ENCODE results near the gene SNAP91. TPM values are rescaled to one million over a fixed set of nuclear protein-coding genes. Genes with fewer than 3 reads are reported as not detected.

SNAP91 gene
- total RNA-seq, 2 experiments from 2014 or later: not detected

DNA sequence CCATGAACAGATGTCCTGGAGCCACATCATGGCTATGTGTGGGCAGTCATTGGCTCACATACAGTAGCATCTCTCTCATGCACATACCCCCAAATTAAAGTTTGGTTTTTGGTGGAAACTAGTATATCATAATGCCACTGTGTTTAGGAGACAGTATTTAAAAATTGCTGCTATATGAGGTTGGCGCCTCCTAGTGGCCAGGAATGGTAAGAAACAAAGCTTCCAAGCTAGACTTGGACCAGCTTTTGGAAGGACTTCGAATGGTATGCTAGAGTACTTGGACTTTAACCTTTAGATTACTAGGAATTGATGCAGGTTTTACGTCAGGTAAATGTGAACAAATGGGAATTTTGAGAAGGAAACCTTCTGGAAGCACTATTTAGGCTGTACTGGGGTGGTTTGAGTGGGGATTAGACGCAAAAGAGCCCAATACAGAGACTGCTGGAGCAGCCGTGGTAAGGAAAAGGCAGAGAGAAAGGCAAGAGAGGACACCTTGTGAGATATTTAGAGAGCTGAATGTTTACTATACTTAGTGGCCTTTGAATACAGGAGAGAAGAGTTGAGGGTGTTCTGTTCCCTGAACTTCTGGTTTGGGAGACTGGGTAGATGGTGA, 172.8 kb downstream of the SNAP91 start:
- Mint-ChIP-seq H3K9me3 (no peaks in the 10 kb centered on the region), H3K27ac (no peak overlapping the region), H3K4me3 (no peak overlapping the region), H3K36me3 (ENCODE audit: low read depth) (no peaks in the 10 kb centered on the region), H3K4me1 (ENCODE audit: low read depth) (no peaks in the 10 kb centered on the region), H3K27me3 (ENCODE audit: low read depth) (peaks cover 4% of the 10 kb centered on the region)
- CTCF ChIA-PET: interaction anchor here (0.6 to 1.0 kb wide), 14 partner anchors 9 to 1787 kb away, joined by 3 to 5 read pairs (median 4); partner anchors contain the start of gene UBE3D
- DNase-seq: peak; percentile 67
- intact Hi-C loops (cut with micrococcal nuclease): no loop called here

DNA sequence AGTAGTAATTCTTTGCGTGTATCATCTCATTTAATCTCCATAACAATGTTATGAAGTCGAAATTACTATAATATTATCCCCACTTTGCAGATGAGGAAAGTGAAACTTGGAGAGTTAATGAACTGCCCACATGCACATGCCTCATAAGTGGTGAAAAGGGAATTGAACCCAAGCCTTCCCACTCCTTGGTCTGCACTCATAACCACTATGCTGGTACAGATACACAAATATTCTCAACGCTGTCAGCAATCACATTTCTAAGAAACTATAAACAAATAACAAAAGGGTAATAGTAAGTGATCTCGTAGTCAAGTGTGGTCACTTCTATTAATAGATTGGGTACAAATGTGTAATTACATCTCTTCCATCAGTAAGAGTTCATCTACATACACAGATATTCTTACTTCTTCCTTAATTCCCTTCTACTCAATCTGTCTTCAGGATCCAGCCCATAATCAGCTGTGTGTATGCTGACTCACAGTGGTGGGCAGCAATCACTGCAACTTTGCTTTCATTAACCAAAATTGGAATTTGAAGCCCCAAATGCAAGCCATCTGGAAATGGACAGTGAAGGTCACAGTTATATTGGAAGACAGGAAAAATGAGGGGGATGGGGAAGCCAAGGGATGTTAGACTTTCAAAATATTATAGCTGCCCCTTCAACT, 190.0 kb downstream of the SNAP91 start:
- H3K36me3 Mint-ChIP-seq (ENCODE audit: low read depth): no peaks in the 10 kb centered on the region
- no peaks in the 10 kb centered on the region for H3K4me1 Mint-ChIP-seq (ENCODE audit: low read depth)
- CTCF ChIA-PET: interaction anchor here (0.9 to 1.8 kb wide), 2 partner anchors 22 to 304 kb away, joined by 4 to 5 read pairs; no protein-coding TSS in a partner anchor
- no peaks in the 10 kb centered on the region for H3K9me3 Mint-ChIP-seq
- H3K27ac Mint-ChIP-seq: no peak overlapping the region
- H3K27me3 Mint-ChIP-seq (ENCODE audit: low read depth): peaks cover 17% of the 10 kb centered on the region
- intact Hi-C loops (cut with micrococcal nuclease): no loop called here
- no peak overlapping the region for H3K4me3 Mint-ChIP-seq
- DNase-seq: no peak

GRCh38 chr6:83517500-83517899, 191.4 kb downstream of the SNAP91 start:
- Mint-ChIP-seq H3K27ac (no peak overlapping the region), H3K4me1 (ENCODE audit: low read depth) (no peaks in the 10 kb centered on the region), H3K36me3 (ENCODE audit: low read depth) (no peaks in the 10 kb centered on the region), H3K9me3 (no peaks in the 10 kb centered on the region), H3K27me3 (ENCODE audit: low read depth) (peaks cover 28% of the 10 kb centered on the region), H3K4me3 (no peak overlapping the region)
- intact Hi-C loops (cut with micrococcal nuclease): no loop called here
- no peak for DNase-seq
- CTCF ChIA-PET: interaction anchor here (0.7 kb wide), 1 partner anchor 329 kb away, joined by 3 read pairs; no protein-coding TSS in a partner anchor

- Mint-ChIP-seq H3K9me3 (no peaks in the 10 kb centered on the region), H3K4me3 (no peak overlapping the region), H3K36me3 (ENCODE audit: low read depth) (no peaks in the 10 kb centered on the region), H3K27me3 (ENCODE audit: low read depth) (peaks cover 39% of the 10 kb centered on the region), H3K4me1 (ENCODE audit: low read depth) (peaks cover 7% of the 10 kb centered on the region), H3K27ac (no peak overlapping the region)
- peak; percentile 45 for DNase-seq
- CTCF ChIA-PET: interaction anchor here (0.6 to 6.9 kb wide), 11 partner anchors 11 to 447 kb away, joined by 3 to 130 read pairs (median 4); partner anchors contain the start of genes DOP1A and UBE3D
- intact Hi-C loops (cut with micrococcal nuclease): loop anchor here (1.0 to 2.0 kb wide), 3 partner anchors 293 to 1244 kb away; partner anchors contain the start of gene DOP1A
Measured at GRCh38 chr6:83514866-83515466, 193.9 kb downstream of the SNAP91 start.

DNA sequence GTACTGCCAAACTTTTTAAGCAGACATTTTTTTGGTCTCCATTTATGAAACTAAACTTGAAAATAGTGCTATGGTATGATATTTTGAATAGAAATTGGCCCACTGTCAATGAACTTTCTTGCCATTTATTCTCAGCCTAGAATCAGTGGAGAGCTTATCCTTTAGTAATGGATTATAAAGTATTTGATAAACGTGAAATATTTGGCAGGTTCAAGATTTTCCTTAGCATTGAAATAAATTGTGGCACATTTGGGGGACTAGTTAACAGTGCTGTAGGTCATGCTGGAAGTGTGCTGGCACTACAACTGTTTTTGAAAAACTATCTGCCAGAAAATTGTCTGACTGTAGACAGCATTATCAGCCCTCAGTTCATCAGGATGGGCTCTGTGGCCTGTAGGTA, 194.4 kb downstream of the SNAP91 start:
- intact Hi-C loops (cut with micrococcal nuclease): loop anchor here (2.0 kb wide), 1 partner anchor 1244 kb away; no protein-coding TSS in a partner anchor
- DNase-seq: no peak
- H3K27ac Mint-ChIP-seq: no peak overlapping the region
- no peaks in the 10 kb centered on the region for H3K36me3 Mint-ChIP-seq (ENCODE audit: low read depth)
- H3K9me3 Mint-ChIP-seq: no peaks in the 10 kb centered on the region
- H3K27me3 Mint-ChIP-seq (ENCODE audit: low read depth): peaks cover 39% of the 10 kb centered on the region
- CTCF ChIA-PET: interaction anchor here (0.6 to 6.9 kb wide), 13 partner anchors 10 to 446 kb away, joined by 3 to 130 read pairs (median 3); partner anchors contain the start of genes DOP1A and UBE3D
- peaks cover 7% of the 10 kb centered on the region for H3K4me1 Mint-ChIP-seq (ENCODE audit: low read depth)
- no peak overlapping the region for H3K4me3 Mint-ChIP-seq

GRCh38 chr6:83511901-83512681, 196.8 kb downstream of the SNAP91 start, which contains the start of gene PRSS35:
PRSS35 (plus strand) TSS chr6:83512534; CDS start chr6:83523442, 10,908 bp downstream.
- CTCF ChIA-PET: interaction anchor here (0.9 to 6.9 kb wide), 7 partner anchors 9 to 444 kb away, joined by 3 to 130 read pairs (median 3); partner anchors contain the start of genes DOP1A and UBE3D
- Mint-ChIP-seq H3K27ac (no peak within 1 kb of the TSS), H3K36me3 (ENCODE audit: low read depth) (no peaks in the 10 kb centered on the region), H3K9me3 (no peaks in the 10 kb centered on the region), H3K27me3 (ENCODE audit: low read depth) (peaks cover 39% of the 10 kb centered on the region), H3K4me1 (ENCODE audit: low read depth) (peaks cover 7% of the 10 kb centered on the region), H3K4me3 (peak within 1 kb of the TSS; percentile 18)
- intact Hi-C loops (cut with micrococcal nuclease): no loop called here
- peak; percentile 29 for DNase-seq

- Mint-ChIP-seq H3K27me3 (ENCODE audit: low read depth) (peaks cover 37% of the 10 kb centered on the region), H3K36me3 (ENCODE audit: low read depth) (no peaks in the 10 kb centered on the region), H3K4me3 (no peak overlapping the region), H3K27ac (no peak overlapping the region), H3K4me1 (ENCODE audit: low read depth) (peaks cover 7% of the 10 kb centered on the region), H3K9me3 (no peaks in the 10 kb centered on the region)
- CTCF ChIA-PET: interaction anchor here (0.7 to 6.9 kb wide), 7 partner anchors 10 to 840 kb away, joined by 3 to 130 read pairs (median 4); partner anchors contain the start of genes DOP1A and UBE3D
- intact Hi-C loops (cut with micrococcal nuclease): no loop called here
- no peak for DNase-seq
Measured at GRCh38 chr6:83511266-83511665, 197.6 kb downstream of the SNAP91 start.

DNA sequence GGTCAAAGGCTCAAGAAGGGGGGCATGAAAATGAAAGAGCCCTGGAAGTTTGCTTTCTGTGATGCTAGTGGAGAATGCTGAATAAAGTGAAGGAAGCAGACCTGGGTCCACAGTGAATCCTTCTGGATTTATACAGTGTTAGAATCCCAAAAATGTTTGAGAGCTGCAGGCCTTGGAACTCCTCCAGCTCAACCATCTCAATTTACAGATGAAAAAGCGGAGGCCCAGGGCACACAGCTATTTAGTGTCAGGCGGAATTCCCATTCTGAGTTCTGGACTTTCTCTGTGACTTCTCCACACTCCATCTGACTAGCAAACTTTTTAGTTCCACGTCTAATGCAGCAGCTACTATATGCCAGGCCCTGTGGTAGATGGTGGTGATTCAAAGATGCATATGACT, 198.1 kb downstream of the SNAP91 start:
- no peaks in the 10 kb centered on the region for H3K9me3 Mint-ChIP-seq
- intact Hi-C loops (cut with micrococcal nuclease): no loop called here

DNA sequence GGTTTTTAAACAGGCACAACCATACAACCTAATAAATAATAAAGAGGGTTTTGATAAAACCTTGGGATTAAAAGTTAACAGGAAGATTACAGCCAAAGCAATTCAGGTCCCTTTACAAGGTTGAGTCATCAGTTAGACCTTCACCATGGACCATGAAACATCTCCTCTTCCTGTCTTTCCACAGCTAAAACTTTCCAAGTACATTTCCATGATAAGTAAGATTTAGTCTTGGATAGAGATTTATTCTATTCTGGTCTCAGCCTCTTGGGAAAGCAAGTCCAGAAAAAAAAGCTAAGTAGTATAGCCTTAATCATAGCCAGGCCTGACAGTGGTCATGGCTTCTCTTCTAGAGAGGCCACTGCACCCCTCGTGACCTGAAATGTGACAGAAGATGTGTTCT, 199.5 kb downstream of the SNAP91 start:
- CTCF ChIA-PET: interaction anchor here (0.8 to 6.9 kb wide), 2 partner anchors 287 to 441 kb away, joined by 6 to 66 read pairs; partner anchors contain the start of genes DOP1A and UBE3D
- H3K27ac Mint-ChIP-seq: no peak overlapping the region
- DNase-seq: no peak
- H3K4me3 Mint-ChIP-seq: no peak overlapping the region
- H3K36me3 Mint-ChIP-seq (ENCODE audit: low read depth): no peaks in the 10 kb centered on the region
- no peaks in the 10 kb centered on the region for H3K9me3 Mint-ChIP-seq
- peaks cover 7% of the 10 kb centered on the region for H3K4me1 Mint-ChIP-seq (ENCODE audit: low read depth)
- intact Hi-C loops (cut with micrococcal nuclease): no loop called here
- peaks cover 29% of the 10 kb centered on the region for H3K27me3 Mint-ChIP-seq (ENCODE audit: low read depth)

More for the DNA sequence above, 198.1 kb downstream of the SNAP91 start:
- Mint-ChIP-seq H3K4me3 (no peak overlapping the region), H3K27me3 (ENCODE audit: low read depth) (peaks cover 37% of the 10 kb centered on the region), H3K27ac (no peak overlapping the region), H3K36me3 (ENCODE audit: low read depth) (no peaks in the 10 kb centered on the region), H3K4me1 (ENCODE audit: low read depth) (peaks cover 7% of the 10 kb centered on the region)
- DNase-seq: no peak
- CTCF ChIA-PET: interaction anchor here (0.7 to 6.9 kb wide), 5 partner anchors 44 to 839 kb away, joined by 3 to 130 read pairs (median 4); partner anchors contain the start of genes DOP1A and UBE3D

DNA sequence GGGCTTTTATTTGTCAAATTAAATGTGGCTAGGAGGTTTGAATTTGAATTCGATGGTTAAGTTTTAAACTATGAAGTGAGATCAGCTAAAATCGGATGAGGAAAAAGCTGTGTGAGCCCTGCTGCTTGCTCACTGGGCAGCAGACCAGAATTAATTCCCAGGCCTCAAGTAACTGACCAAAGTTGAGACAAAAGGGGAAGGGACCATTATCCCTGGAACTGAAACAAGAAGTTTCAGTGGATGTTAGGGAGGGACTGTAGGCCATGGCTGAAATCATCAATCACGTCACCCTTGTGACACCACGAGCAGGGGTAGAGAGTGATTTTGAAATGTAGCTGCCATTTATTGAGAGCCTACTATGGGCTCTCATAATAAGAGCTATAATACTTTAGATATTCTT, 203.5 kb downstream of the SNAP91 start:
- H3K4me3 Mint-ChIP-seq: no peak overlapping the region
- DNase-seq: no peak
- H3K9me3 Mint-ChIP-seq: peaks cover 7% of the 10 kb centered on the region
- CTCF ChIA-PET: interaction anchor here (0.7 to 4.6 kb wide), 3 partner anchors 9 to 284 kb away, joined by 4 to 20 read pairs (median 12); no protein-coding TSS in a partner anchor
- no peaks in the 10 kb centered on the region for H3K4me1 Mint-ChIP-seq (ENCODE audit: low read depth)
- no peaks in the 10 kb centered on the region for H3K36me3 Mint-ChIP-seq (ENCODE audit: low read depth)
- intact Hi-C loops (cut with micrococcal nuclease): no loop called here
- H3K27ac Mint-ChIP-seq: no peak overlapping the region
- no peaks in the 10 kb centered on the region for H3K27me3 Mint-ChIP-seq (ENCODE audit: low read depth)
